Measurements from ENCODE around the gene CLCN7. TPM values are rescaled to one million over a fixed set of nuclear protein-coding genes. Genes with fewer than 3 reads are reported as not detected.

CLCN7 gene
- total and polyA plus RNA-seq, 2 donors (not counting 3 experiments of a cell fraction or from before 2014, with no cell fraction given) = 59.8 to 94.9 TPM

DNA sequence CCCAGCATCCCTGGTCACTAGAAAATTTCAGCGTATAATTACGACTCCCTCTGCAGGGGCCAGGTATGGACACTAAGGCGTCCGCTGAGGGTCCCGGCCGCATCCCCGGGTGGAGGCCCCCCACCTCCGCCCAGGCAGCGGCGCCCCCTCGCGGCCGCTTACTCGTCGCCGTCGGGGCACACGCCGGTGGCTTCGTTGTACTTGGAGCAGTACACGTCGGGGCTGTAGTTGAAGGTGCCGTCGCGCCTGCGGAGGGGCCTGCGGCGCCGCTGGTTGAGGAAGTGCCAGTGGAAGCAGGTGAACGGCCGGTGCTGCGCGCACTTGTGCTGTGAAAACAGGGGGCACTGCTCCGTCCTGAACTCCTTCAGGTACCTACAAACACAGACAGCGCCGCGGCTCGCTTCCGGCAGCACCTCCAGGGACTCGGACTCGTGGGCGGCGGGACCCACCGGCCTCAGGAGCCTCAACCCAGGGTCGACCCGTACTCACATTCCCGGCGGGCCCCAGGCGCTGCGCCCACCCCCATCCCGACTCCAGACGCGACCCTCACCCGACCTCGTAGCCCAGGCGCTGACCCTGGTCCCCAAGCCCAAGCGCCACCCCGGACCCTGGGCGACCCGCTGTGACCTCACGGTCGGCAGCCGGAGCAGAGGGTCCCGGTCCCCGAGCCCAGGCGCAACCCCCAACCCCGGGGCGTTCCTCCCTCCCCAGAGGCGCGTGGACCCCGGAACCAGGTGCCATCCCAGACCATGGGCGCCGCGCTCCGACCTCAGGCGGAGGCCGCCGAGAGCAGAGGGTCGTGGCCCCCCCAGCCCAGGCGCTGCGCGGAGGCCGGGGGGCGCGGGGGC lies 60.9 kb downstream of the CLCN7 start:
- ChIA-PET POLR2A (no interaction called here), CTCF (interaction anchor here (2.7 kb wide), 1 partner anchor 50 kb away, joined by 19 read pairs; no protein-coding TSS in a partner anchor)
- FAIRE-seq (no peak), DNase-seq (ENCODE audit: low read depth, low spot score) (peak; percentile 54)
- TF ChIP-seq, protein P1, sequence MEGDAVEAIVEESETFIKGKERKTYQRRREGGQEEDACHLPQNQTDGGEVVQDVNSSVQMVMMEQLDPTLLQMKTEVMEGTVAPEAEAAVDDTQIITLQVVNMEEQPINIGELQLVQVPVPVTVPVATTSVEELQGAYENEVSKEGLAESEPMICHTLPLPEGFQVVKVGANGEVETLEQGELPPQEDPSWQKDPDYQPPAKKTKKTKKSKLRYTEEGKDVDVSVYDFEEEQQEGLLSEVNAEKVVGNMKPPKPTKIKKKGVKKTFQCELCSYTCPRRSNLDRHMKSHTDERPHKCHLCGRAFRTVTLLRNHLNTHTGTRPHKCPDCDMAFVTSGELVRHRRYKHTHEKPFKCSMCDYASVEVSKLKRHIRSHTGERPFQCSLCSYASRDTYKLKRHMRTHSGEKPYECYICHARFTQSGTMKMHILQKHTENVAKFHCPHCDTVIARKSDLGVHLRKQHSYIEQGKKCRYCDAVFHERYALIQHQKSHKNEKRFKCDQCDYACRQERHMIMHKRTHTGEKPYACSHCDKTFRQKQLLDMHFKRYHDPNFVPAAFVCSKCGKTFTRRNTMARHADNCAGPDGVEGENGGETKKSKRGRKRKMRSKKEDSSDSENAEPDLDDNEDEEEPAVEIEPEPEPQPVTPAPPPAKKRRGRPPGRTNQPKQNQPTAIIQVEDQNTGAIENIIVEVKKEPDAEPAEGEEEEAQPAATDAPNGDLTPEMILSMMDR (IDR thresholded peaks at IDR 0.05; ENCODE audit: extremely low read depth in 1 of 2, insufficient read depth in 1 of 2, low read depth in 1 of 2, low read length in 2 of 2) = peak; percentile 71 to 78
- TF ChIP-seq POLR2AphosphoS5 (IDR thresholded peaks at IDR 0.05; ENCODE audit: insufficient read depth, low read depth, low read length) = no peak
- TF ChIP-seq FOS (IDR thresholded peaks at IDR 0.05; ENCODE audit: borderline replicate concordance, insufficient read depth, low read length) = no peak
- Histone ChIP-seq H3K9me1 (replicated peaks; ENCODE audit: control insufficient read depth, extremely low read depth, insufficient read depth, low read length) (no peaks in the 10 kb centered on the region), H4K20me1 (replicated peaks; ENCODE audit: control insufficient read depth, extremely low read depth, insufficient read depth, low read length) (no peaks in the 10 kb centered on the region), H3K4me1 (ENCODE audit: control insufficient read depth, extremely low read depth, insufficient read depth, low read length) (peaks cover 3% of the 10 kb centered on the region), H2AFZ (ENCODE audit: low read depth, low read length) (peak overlapping the region; percentile 39), H3K9ac (replicated peaks; ENCODE audit: extremely low read depth, insufficient read depth, low read length) (peak overlapping the region; percentile 78), H3K27ac (ENCODE audit: insufficient read depth, low read depth, low read length) (peak overlapping the region; percentile 8), H3K9me3 (replicated peaks; ENCODE audit: control insufficient read depth, insufficient read depth, low read length) (no peaks in the 10 kb centered on the region), H3K27me3 (ENCODE audit: control insufficient read depth in 2 of 2, insufficient read depth in 2 of 2, low read length in 2 of 2) (no peaks in the 10 kb centered on the region), H3K4me2 (ENCODE audit: insufficient read depth, low read length) (peak overlapping the region; percentile 51), H3K79me2 (ENCODE audit: control insufficient read depth, insufficient read depth, low read length) (peaks cover 7% of the 10 kb centered on the region), H3K36me3 (ENCODE audit: control insufficient read depth in 2 of 2, extremely low read depth in 1 of 2, insufficient read depth in 2 of 2, low read length in 2 of 2) (no peaks in the 10 kb centered on the region), H3K4me3 (replicated peaks in 1 of 3; ENCODE audit: insufficient read depth in 1 of 3, low read depth in 1 of 3, low read length in 3 of 3) (peak overlapping the region; percentile 53 to 71 (median 66))
- intact Hi-C loops (cut with micrococcal nuclease) = no loop called here
- BruUV-seq (replicated peaks) = no TSS peak
- dilution Hi-C loops (cut with MboI; ENCODE audit: extremely low pct_ligation_motif_present, low sequenced_read_pairs) = no loop called here

GRCh38 chr16:1412847-1413246 lies 62.0 kb downstream of the CLCN7 start:
- no peaks in the 10 kb centered on the region for H3K79me2 ChIP-seq (ENCODE audit: control insufficient read depth, insufficient read depth, low read length)
- POLR2A ChIA-PET = interaction anchor here (0.6 kb wide), 1 partner anchor 1183 kb away, joined by 4 read pairs; no protein-coding TSS in a partner anchor
- H3K4me1 ChIP-seq (ENCODE audit: control insufficient read depth, extremely low read depth, insufficient read depth, low read length) = peaks cover 8% of the 10 kb centered on the region
- H3K4me2 ChIP-seq (ENCODE audit: insufficient read depth, low read length) = no peak overlapping the region
- CTCF ChIA-PET = interaction anchor here (0.7 to 2.7 kb wide), 3 partner anchors 49 to 1042 kb away, joined by 3 to 19 read pairs (median 5); no protein-coding TSS in a partner anchor
- H3K36me3 ChIP-seq (ENCODE audit: control insufficient read depth in 2 of 2, extremely low read depth in 1 of 2, insufficient read depth in 2 of 2, low read length in 2 of 2) = no peaks in the 10 kb centered on the region
- no peak for DNase-seq (ENCODE audit: low read depth, low spot score)
- no peaks in the 10 kb centered on the region for H3K27me3 ChIP-seq (ENCODE audit: control insufficient read depth in 2 of 2, insufficient read depth in 2 of 2, low read length in 2 of 2)
- no peak overlapping the region for H3K4me3 ChIP-seq (replicated peaks in 1 of 3; ENCODE audit: insufficient read depth in 1 of 3, low read depth in 1 of 3, low read length in 3 of 3)
- TF ChIP-seq FOS (IDR thresholded peaks at IDR 0.05; ENCODE audit: borderline replicate concordance, insufficient read depth, low read length) = no peak
- TF ChIP-seq POLR2A (IDR thresholded peaks at IDR 0.05; ENCODE audit: low read depth, low read length) = no peak
- TF ChIP-seq, protein P2, sequence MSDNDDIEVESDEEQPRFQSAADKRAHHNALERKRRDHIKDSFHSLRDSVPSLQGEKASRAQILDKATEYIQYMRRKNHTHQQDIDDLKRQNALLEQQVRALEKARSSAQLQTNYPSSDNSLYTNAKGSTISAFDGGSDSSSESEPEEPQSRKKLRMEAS (IDR thresholded peaks at IDR 0.05; ENCODE audit: insufficient read depth, insufficient read length) = no peak
- no peak for TF ChIP-seq POLR2AphosphoS5 (IDR thresholded peaks at IDR 0.05; ENCODE audit: insufficient read depth, low read depth, low read length)
- TF ChIP-seq MYC (IDR thresholded peaks at IDR 0.05; ENCODE audit: low read depth, low read length) = no peak
- TF ChIP-seq GATA2 (IDR thresholded peaks at IDR 0.05; ENCODE audit: insufficient read depth, insufficient read length, low read depth, low read length) = no peak
- TF ChIP-seq EZH2 (IDR thresholded peaks at IDR 0.05; ENCODE audit: borderline replicate concordance, low read depth, low read length, severe bottlenecking) = no peak
- TF ChIP-seq, protein P1 (IDR thresholded peaks at IDR 0.05; ENCODE audit: extremely low read depth in 1 of 2, insufficient read depth in 1 of 2, low read depth in 1 of 2, low read length in 2 of 2) = no peak
- TF ChIP-seq JUN (IDR thresholded peaks at IDR 0.05; ENCODE audit: borderline replicate concordance, insufficient read depth, insufficient read length, low read depth) = no peak
- FAIRE-seq = no peak
- H3K27ac ChIP-seq (ENCODE audit: insufficient read depth, low read depth, low read length) = no peak overlapping the region
- H4K20me1 ChIP-seq (replicated peaks; ENCODE audit: control insufficient read depth, extremely low read depth, insufficient read depth, low read length) = no peaks in the 10 kb centered on the region
- no TSS peak for BruUV-seq (replicated peaks)
- no peaks in the 10 kb centered on the region for H3K9me3 ChIP-seq (replicated peaks; ENCODE audit: control insufficient read depth, insufficient read depth, low read length)
- H3K9ac ChIP-seq (replicated peaks; ENCODE audit: extremely low read depth, insufficient read depth, low read length) = no peak overlapping the region
- no peak overlapping the region for H2AFZ ChIP-seq (ENCODE audit: low read depth, low read length)
- intact Hi-C loops (cut with micrococcal nuclease) (no loop called here), dilution Hi-C loops (cut with MboI; ENCODE audit: extremely low pct_ligation_motif_present, low sequenced_read_pairs) (no loop called here)
- H3K9me1 ChIP-seq (replicated peaks; ENCODE audit: control insufficient read depth, extremely low read depth, insufficient read depth, low read length) = no peaks in the 10 kb centered on the region
